K562 (cell line): ENCODE data around the gene MDM1. TPM values are rescaled to one million over a fixed set of nuclear protein-coding genes. Genes with fewer than 3 reads are reported as not detected.

Experiments used
- ATAC-seq: fragments of 200-7000 bp; cut with Tn5 transposase; 3 replicates; pipeline ENCODE4 v1.9.1; 2020; ENCODE audit warnings: moderate library complexity
- BruUV-seq: library from RNA; stranded (reverse); fragments of 400-500 nt; replicated peaks from 2 replicates; lab custom pipeline; 2021; lab: Mats Ljungman, UMichigan
- CTCF ChIA-PET: fragments of 300-600 bp; formaldehyde crosslinking; extraction: SDS; loops from one replicate; lab custom pipeline; 2021; ENCODE audit warnings: low intra/inter-chr PET ratio; lab: Yijun Ruan, JAX
- POLR2A ChIA-PET: fragments of 300-600, 350-650 bp; sonication (Branson Sonifier 250); formaldehyde crosslinking; extraction: SDS; loops from one replicate; lab custom pipeline; 2021; ENCODE audit warnings: antibody characterized with exemption, inconsistent platforms; lab: Yijun Ruan, JAX
- DNase-seq, 4 experiments: peaks; one replicate each; pipeline versions ENCODE4 v3.0.0 to v3.0.0-alpha.2; 2011 to 2018; ENCODE audit warnings: low spot score in 3 of 4, mixed read lengths in 3 of 4; ENCODE audit errors: extremely low read depth in 1 of 4
- FAIRE-seq: peaks from 2 replicates; lab custom pipeline; 2011; peaks lifted over from hg19 to GRCh38; lab: Jason Lieb, UNC
- H2AFZ ChIP-seq: 2 replicates; pipeline ENCODE4 v1.6.0; 2011; ENCODE audit warnings: low read depth, low read length, control low read depth, inconsistent platforms
- H3K27ac ChIP-seq: fragments of 200-600 bp; 3 replicates; pipeline ENCODE4 v1.8.0; 2011; ENCODE audit warnings: low read depth, mild to moderate bottlenecking, control low read depth, inconsistent platforms, low read length, moderate library complexity, mixed read lengths; ENCODE audit errors: extremely low read depth
- H3K27me3 ChIP-seq, 2 experiments: fragments of 300-600 bp in 1 of 2; 2 replicates in 1 of 2; 3 replicates in 1 of 2; pipeline versions ENCODE4 v1.6.0 to v1.8.0; 2011; ENCODE audit warnings: inconsistent platforms in 2 of 2, low read length in 2 of 2, mild to moderate bottlenecking in 1 of 2, mixed read lengths in 1 of 2, moderate library complexity in 1 of 2; ENCODE audit not compliant: control insufficient read depth in 2 of 2, insufficient read depth in 2 of 2
- H3K36me3 ChIP-seq: fragments of 300-600 bp; 3 replicates; pipeline ENCODE4 v1.8.0; 2011; ENCODE audit warnings: mild to moderate bottlenecking, low read length, inconsistent platforms; ENCODE audit not compliant: control insufficient read depth, insufficient read depth
- H3K4me1 ChIP-seq, 2 experiments: fragments of 200-600 bp in 1 of 2; replicated peaks in 1 of 2; 2 replicates in 1 of 2; 3 replicates in 1 of 2; pipeline versions ENCODE4 v1.5.1 to v1.8.0; 2011; ENCODE audit warnings: inconsistent platforms in 2 of 2, low read length in 2 of 2, mild to moderate bottlenecking in 1 of 2, mixed read lengths in 1 of 2, moderate library complexity in 1 of 2; ENCODE audit not compliant: control insufficient read depth in 2 of 2, insufficient read depth in 2 of 2
- H3K4me2 ChIP-seq: 2 replicates; pipeline ENCODE4 v1.6.1; 2011; ENCODE audit warnings: low read length, control low read depth, inconsistent platforms, mixed read lengths; ENCODE audit not compliant: insufficient read depth
- H3K4me3 ChIP-seq: fragments of 200-600 bp; sonication (generic), shearing (Covaris generic); 2 replicates; pipeline ENCODE4 v1.5.1; 2016; ENCODE audit warnings: control low read depth, inconsistent platforms
- H3K79me2 ChIP-seq: fragments of 200-600 bp; 3 replicates; pipeline ENCODE4 v1.8.0; 2011; ENCODE audit warnings: low read length, inconsistent platforms; ENCODE audit not compliant: control insufficient read depth, insufficient read depth
- H3K9ac ChIP-seq, 2 experiments: 2 replicates each; pipeline versions ENCODE4 v1.6.0 to v1.6.1; 2011; ENCODE audit warnings: low read depth in 2 of 2, low read length in 2 of 2, control low read depth in 1 of 2, inconsistent platforms in 1 of 2, mild to moderate bottlenecking in 1 of 2, mixed read lengths in 1 of 2; ENCODE audit not compliant: insufficient read depth in 1 of 2
- H3K9me1 ChIP-seq: one replicate; pipeline ENCODE4 v1.6.0; 2011; ENCODE audit warnings: inconsistent platforms, mild to moderate bottlenecking, low read length, moderate library complexity; ENCODE audit not compliant: control insufficient read depth, insufficient read depth
- H3K9me3 ChIP-seq: replicated peaks from 2 replicates; pipeline ENCODE4 v1.5.1; 2011; ENCODE audit warnings: low read depth, low read length, inconsistent platforms; ENCODE audit not compliant: control insufficient read depth, insufficient read depth
- H4K20me1 ChIP-seq: replicated peaks from 2 replicates; pipeline ENCODE4 v1.6.1; 2011; ENCODE audit warnings: low read length, inconsistent platforms, mixed read lengths; ENCODE audit not compliant: control insufficient read depth, insufficient read depth
- BRCA1 ChIP-seq, 2 experiments: fragments of 450-650 bp in 1 of 2; sonication (generic) in 1 of 2; formaldehyde crosslinking in 1 of 2; IDR thresholded peaks; 2 replicates each; pipeline versions ENCODE4 v1.5.0 to v1.6.1; 2017 to 2020; ENCODE audit warnings: mild to moderate bottlenecking in 1 of 2, missing genetic modification reagents in 1 of 2
- FUS ChIP-seq: fragments of 200-400 bp; formaldehyde crosslinking; optimal IDR thresholded peaks from 2 replicates; pipeline ENCODE3; 2017; ENCODE audit warnings: low read depth, low read length
- MYC ChIP-seq, 2 experiments: fragments of 250-450 bp in 1 of 2; sonication (Bioruptor Pico) in 1 of 2; IDR thresholded peaks; 2 replicates each; pipeline versions ENCODE4 v1.5.1 to v1.6.1; 2012 to 2021; ENCODE audit warnings: low read depth in 2 of 2, borderline replicate concordance in 1 of 2, improper control_type of control experiment in 1 of 2, low read length in 1 of 2, mild to moderate bottlenecking in 1 of 2, moderate library complexity in 1 of 2
- NEUROD1 ChIP-seq: fragments of 150-350 bp; IDR thresholded peaks from 2 replicates; pipeline ENCODE4 v1.6.1; 2014; ENCODE audit warnings: borderline replicate concordance, low read length, low read depth; ENCODE audit not compliant: partially characterized antibody
- PHB ChIP-seq: fragments of 250-450 bp; sonication (Bioruptor Pico); IDR thresholded peaks from 2 replicates; pipeline ENCODE4 v1.5.0; 2021
- PRMT5 ChIP-seq: sonication (generic); formaldehyde crosslinking; IDR thresholded peaks from 2 replicates; pipeline ENCODE4 v1.5.0; 2020; ENCODE audit warnings: missing genetic modification reagents
- RNF2 ChIP-seq: sonication (generic); IDR thresholded peaks from 2 replicates; pipeline ENCODE4 v1.6.1; 2016
- ZNF324 ChIP-seq: fragments of 250-450 bp; sonication (Bioruptor Pico); IDR thresholded peaks from 2 replicates; pipeline ENCODE4 v1.4.0; 2020; ENCODE audit warnings: mild to moderate bottlenecking
- ZNF512 ChIP-seq: IDR thresholded peaks from 2 replicates; pipeline ENCODE4 v1.6.1; 2016; ENCODE audit warnings: missing genetic modification characterization, missing compliant biosample characterization
- WGBS: fragments of 100-300 bp; shearing (Covaris generic); methylation state at CpG from one replicate; pipeline ENCODE4 v1.1.6; 2016; ENCODE audit warnings: low coverage, mixed read lengths; ENCODE audit not compliant: insufficient coverage; ENCODE audit errors: missing lambda C conversion rate; 5-methylcytosine and 5-hydroxymethylcytosine counted together
- in situ Hi-C: fragments of 300-500 bp; cut with MboI; formaldehyde crosslinking; loops from 4 replicates; pipeline ENCODE4 v1.15.0; 2018; ENCODE audit warnings: inconsistent platforms, mixed read lengths
- intact Hi-C: fragments of 100-400 bp; cut with micrococcal nuclease; formaldehyde crosslinking; loops from 2 replicates; pipeline ENCODE4 v1.14.2; 2022
- polyA plus RNA-seq, 8 experiments: library from polyadenylated mRNA; depleted of rRNA in 4 of 8; stranded (reverse) in 5 of 8; unstranded in 3 of 8; fragments of >200 nt; fragmentation: Nextera tagmentation in 2 of 8; fragmentation: Illumina TruSeq in 1 of 8; extraction: Ambion mirVana in 2 of 8; extraction: Trizol in 1 of 8; gene quantifications; 2 replicates each; pipeline versions ENCODE4 v1.2.1 to v1.2.3, GENCODE V29; 2011 to 2014; ENCODE audit warnings: inconsistent platforms in 1 of 8, missing spikeins in 1 of 8
- total RNA-seq, 7 experiments: library from RNA; depleted of rRNA in 6 of 7; stranded (reverse); fragments of >200 nt in 6 of 7; fragmentation: Illumina TruSeq in 2 of 7; extraction: Trizol in 2 of 7; gene quantifications; 2 replicates each; pipeline versions ENCODE4 v1.2.1 to v1.2.3, GENCODE V29; 2011 to 2021; ENCODE audit warnings: low replicate concordance in 1 of 7
- TF ChIP-seq, protein P1 (sequence below): sonication (generic); formaldehyde crosslinking; IDR thresholded peaks from 2 replicates; pipeline ENCODE4 v1.8.0; 2022; ENCODE audit warnings: mild to moderate bottlenecking, missing genetic modification reagents
- TF ChIP-seq, protein P2 (sequence below): fragments of 450-650 bp; IDR thresholded peaks from 2 replicates; pipeline ENCODE4 v1.6.1; 2016; ENCODE audit warnings: low read depth

MDM1 gene
- total and polyA plus RNA-seq, 9 of the 15 experiments (the other 6 are each of a cell fraction or from before 2014, with no cell fraction given), result 7.5 to 16.8 (median 13.1) TPM

- FAIRE-seq, result no peak
- H3K27ac ChIP-seq, result no peak overlapping the region
- H3K9me3 ChIP-seq, result no peaks in the 10 kb centered on the region
- no peak overlapping the region for H3K4me3 ChIP-seq
- no peak overlapping the region for H2AFZ ChIP-seq
- peaks cover 0 to 12% of the 10 kb centered on the region in 2 experiments; a peak in 3 of 5 replicates for H3K4me1 ChIP-seq
- H3K27me3 ChIP-seq, result peaks cover 0 to 7% of the 10 kb centered on the region in 2 experiments; a peak in 2 of 5 replicates
- intact Hi-C loops (loop anchor here (10.0 kb wide), 1 partner anchor 138 kb away; no protein-coding TSS in a partner anchor), in situ Hi-C loops (no loop called here)
- no peak for ATAC-seq
- H3K36me3 ChIP-seq, result no peaks in the 10 kb centered on the region
- ChIA-PET CTCF (no interaction called here), POLR2A (interaction anchor here (0.7 to 1.5 kb wide), 2 partner anchors 9 to 21 kb away, joined by 4 to 6 read pairs; no protein-coding TSS in a partner anchor)
- no peak for DNase-seq
- no peaks in the 10 kb centered on the region for H4K20me1 ChIP-seq
- H3K4me2 ChIP-seq, result no peak overlapping the region
- WGBS, result 18% methylated on average over 1 of the region's 1 CpG
- H3K79me2 ChIP-seq, result no peaks in the 10 kb centered on the region
- TF ChIP-seq ZNF324 (CRISPR knock-in tag), result no peak
- TF ChIP-seq NEUROD1, result no peak
- TF ChIP-seq RNF2, result no peak
- TF ChIP-seq FUS, result no peak
- TF ChIP-seq PHB (CRISPR knock-in tag), result no peak
- no peak for TF ChIP-seq BRCA1 (IDR thresholded peaks at IDR 0.05)
- no peak for TF ChIP-seq BRCA1 (CRISPR knock-in tag; IDR thresholded peaks at IDR 0.05)
- TF ChIP-seq, protein P1, sequence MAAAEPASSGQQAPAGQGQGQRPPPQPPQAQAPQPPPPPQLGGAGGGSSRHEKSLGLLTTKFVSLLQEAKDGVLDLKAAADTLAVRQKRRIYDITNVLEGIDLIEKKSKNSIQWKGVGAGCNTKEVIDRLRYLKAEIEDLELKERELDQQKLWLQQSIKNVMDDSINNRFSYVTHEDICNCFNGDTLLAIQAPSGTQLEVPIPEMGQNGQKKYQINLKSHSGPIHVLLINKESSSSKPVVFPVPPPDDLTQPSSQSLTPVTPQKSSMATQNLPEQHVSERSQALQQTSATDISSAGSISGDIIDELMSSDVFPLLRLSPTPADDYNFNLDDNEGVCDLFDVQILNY (CRISPR knock-in tag), result no peak
- no peak for TF ChIP-seq PRMT5 (CRISPR knock-in tag)
- TF ChIP-seq, protein P2, sequence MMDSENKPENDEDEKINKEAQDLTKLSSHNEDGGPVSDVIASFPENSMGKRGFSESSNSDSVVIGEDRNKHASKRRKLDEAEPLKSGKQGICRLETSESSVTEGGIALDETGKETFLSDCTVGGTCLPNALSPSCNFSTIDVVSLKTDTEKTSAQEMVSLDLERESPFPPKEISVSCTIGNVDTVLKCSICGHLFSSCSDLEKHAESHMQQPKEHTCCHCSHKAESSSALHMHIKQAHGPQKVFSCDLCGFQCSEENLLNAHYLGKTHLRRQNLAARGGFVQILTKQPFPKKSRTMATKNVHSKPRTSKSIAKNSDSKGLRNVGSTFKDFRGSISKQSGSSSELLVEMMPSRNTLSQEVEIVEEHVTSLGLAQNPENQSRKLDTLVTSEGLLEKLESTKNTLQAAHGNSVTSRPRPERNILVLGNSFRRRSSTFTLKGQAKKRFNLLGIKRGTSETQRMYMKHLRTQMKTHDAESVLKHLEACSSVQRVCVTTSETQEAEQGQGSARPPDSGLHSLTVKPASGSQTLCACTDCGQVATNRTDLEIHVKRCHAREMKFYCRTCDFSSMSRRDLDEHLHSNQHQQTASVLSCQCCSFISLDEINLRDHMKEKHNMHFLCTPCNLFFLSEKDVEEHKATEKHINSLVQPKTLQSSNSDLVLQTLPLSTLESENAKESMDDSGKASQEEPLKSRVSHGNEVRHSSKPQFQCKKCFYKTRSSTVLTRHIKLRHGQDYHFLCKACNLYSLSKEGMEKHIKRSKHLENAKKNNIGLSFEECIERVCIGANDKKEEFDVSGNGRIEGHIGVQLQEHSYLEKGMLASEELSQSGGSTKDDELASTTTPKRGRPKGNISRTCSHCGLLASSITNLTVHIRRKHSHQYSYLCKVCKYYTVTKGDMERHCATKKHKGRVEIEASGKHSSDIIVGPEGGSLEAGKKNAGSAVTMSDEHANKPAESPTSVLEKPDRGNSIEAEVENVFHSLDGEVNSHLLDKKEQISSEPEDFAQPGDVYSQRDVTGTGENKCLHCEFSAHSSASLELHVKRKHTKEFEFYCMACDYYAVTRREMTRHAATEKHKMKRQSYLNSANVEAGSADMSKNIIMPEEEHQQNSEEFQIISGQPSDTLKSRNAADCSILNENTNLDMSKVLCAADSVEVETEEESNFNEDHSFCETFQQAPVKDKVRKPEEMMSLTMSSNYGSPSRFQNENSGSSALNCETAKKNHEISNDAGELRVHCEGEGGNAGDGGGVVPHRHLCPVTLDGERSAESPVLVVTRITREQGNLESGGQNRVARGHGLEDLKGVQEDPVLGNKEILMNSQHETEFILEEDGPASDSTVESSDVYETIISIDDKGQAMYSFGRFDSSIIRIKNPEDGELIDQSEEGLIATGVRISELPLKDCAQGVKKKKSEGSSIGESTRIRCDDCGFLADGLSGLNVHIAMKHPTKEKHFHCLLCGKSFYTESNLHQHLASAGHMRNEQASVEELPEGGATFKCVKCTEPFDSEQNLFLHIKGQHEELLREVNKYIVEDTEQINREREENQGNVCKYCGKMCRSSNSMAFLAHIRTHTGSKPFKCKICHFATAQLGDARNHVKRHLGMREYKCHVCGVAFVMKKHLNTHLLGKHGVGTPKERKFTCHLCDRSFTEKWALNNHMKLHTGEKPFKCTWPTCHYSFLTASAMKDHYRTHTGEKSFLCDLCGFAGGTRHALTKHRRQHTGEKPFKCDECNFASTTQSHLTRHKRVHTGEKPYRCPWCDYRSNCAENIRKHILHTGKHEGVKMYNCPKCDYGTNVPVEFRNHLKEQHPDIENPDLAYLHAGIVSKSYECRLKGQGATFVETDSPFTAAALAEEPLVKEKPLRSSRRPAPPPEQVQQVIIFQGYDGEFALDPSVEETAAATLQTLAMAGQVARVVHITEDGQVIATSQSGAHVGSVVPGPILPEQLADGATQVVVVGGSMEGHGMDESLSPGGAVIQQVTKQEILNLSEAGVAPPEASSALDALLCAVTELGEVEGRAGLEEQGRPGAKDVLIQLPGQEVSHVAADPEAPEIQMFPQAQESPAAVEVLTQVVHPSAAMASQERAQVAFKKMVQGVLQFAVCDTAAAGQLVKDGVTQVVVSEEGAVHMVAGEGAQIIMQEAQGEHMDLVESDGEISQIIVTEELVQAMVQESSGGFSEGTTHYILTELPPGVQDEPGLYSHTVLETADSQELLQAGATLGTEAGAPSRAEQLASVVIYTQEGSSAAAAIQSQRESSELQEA, result no peak
- TF ChIP-seq MYC (IDR thresholded peaks at IDR 0.05; ENCODE audit: low read depth, low read length), result no peak
- no peak for TF ChIP-seq MYC (CRISPR knock-in tag; IDR thresholded peaks at IDR 0.05; ENCODE audit: borderline replicate concordance, low read depth)
- no peak for TF ChIP-seq ZNF512 (tag)
- H3K9ac ChIP-seq, result no peak overlapping the region
- no peaks in the 10 kb centered on the region for H3K9me1 ChIP-seq
- BruUV-seq, result no TSS peak
Measured at GRCh38 chr12:68356986-68357385, 24.8 kb upstream of the MDM1 start.
